Vagina (tissue), 2 donors: ENCODE measurements around the gene F10.

Source experiments
- CTCF ChIP-seq, 3 experiments: fragments of 450-650 bp in 2 of 3; fragments of 200-600 bp in 1 of 3; sonication (generic) in 1 of 3; IDR thresholded peaks; one replicate each; pipeline ENCODE4 v1.5.1; 2017 to 2019; ENCODE audit warnings: antibody characterized with exemption in 3 of 3, mild to moderate bottlenecking in 2 of 3, moderate library complexity in 2 of 3
- POLR2A ChIP-seq, 2 donors: fragments of 450-650 bp; IDR thresholded peaks; one replicate each; pipeline ENCODE4 v1.6.1; 2017; ENCODE audit warnings: antibody characterized with exemption in 2 of 2, mild to moderate bottlenecking in 2 of 2, moderate library complexity in 2 of 2
- POLR2AphosphoS5 ChIP-seq, 2 donors: sonication (generic); formaldehyde crosslinking; IDR thresholded peaks; one replicate each; pipeline ENCODE4 v1.9.0; 2017; ENCODE audit warnings: antibody characterized with exemption in 2 of 2, mild to moderate bottlenecking in 2 of 2, low read depth in 1 of 2; ENCODE audit not compliant: insufficient read depth in 1 of 2

- TF ChIP-seq POLR2A (IDR thresholded peaks at IDR 0.05): no peak
- TF ChIP-seq CTCF (IDR thresholded peaks at IDR 0.05): no peak
- no peak for TF ChIP-seq POLR2AphosphoS5 (IDR thresholded peaks at IDR 0.05; ENCODE audit: insufficient read depth in 1 of 2, low read depth in 1 of 2)
Measured at GRCh38 chr13:113157929-113158747, 35.5 kb downstream of the F10 start, which contains the start of gene PROZ.
